GOT3 (cell line): ENCODE data around the gene PCBP3.
"Not testable (repeated sequence)": the region's sequence is repeated elsewhere in the genome, so short reads cannot be mapped to it uniquely, and the experiment has no call there.

Experiments used
- DNase-seq: peaks from one replicate; lab custom pipeline; 2025; ENCODE audit warnings: mixed read lengths; lab: John Stamatoyannopoulos, UW

The PCBP3 gene

DNA sequence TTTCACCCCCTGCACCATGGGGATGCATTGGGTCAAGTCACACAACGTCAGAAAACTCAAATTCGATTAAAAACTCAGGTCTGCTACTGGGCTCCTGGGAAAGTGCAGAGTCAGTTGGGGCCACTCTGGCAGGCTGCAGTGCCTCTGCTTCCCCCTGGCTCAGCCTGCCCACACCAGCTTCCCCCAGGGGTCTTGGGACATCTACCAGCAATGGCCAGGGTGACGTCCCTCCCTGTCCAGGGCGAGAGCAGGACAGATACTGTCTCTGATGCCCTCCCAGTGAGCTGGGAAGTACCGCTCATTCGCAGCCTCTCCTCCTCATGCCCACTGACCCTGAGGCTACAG is 231.9 kb downstream of the PCBP3 start:
- DNase-seq: no peak

DNA sequence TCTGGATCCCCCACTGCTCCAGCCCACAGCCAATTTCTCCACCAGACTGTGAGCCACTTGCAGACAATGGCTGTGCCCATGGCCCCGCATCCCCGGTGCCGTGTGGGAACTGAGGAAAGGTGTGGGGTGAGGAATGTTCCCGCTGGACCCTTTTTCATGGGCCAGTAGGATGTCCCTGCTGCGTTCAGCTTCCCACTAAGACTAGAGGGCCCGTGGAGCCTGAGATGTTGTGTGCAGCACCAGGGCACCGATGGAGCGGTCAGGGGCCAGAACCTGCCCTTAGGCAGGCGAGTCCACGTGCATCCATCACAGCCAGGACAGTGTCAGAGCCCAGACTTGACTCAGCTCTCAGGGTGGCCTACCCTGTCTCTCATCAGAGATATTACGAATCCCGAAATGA is 232.4 kb downstream of the PCBP3 start:
- DNase-seq: no peak

DNA sequence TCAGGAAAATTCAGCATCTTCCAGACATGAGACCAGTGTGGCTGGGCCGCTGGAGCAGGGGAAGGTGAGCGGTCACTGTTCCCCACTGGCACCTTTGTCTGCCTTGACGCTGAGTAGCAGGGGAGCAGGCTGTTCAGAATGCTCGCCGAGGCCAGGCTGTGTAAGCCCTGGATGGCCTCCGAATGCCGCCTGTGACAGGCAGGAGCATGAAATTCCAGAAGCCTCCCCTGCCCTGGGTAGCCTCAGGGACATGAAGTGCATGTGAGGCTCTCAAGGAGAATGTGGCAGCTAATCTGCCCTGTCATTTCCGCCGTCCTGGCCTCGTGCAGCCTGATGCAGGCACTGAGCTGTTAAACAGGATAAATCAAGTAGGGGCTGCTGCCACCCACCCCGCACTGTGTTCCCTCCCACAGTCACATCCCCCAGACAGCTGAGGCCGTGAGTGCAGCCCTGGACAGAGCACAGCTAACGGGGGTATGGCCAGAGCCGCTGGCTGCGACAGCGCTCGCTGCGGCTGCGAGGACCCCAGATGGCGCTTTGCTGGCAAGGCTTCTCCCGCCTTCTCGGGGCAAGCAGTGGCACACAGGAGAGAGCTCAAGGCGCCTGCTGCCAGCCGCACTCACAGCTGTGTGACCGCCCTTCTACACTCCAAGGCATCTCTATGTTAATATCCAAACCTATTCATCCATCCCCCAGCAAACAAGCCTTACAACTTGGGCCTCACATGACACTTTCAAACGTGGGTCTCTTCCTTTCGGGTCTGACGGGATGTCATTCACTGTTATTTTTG is 233.1 kb downstream of the PCBP3 start:
- DNase-seq: no peak

DNA sequence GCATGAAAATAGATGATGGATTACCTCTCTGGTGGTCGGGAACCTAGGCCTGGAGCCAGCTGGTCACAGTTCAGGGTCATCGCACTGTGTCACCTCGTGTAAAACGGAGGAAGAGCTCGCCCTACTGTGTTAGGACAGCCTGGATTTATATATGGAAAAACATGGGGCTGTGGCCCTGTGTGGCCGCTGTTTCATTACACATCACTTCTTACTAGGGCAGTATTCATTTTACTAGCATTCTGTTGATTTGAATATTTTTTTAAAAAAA is 233.6 kb downstream of the PCBP3 start:
- DNase-seq: no peak

DNA sequence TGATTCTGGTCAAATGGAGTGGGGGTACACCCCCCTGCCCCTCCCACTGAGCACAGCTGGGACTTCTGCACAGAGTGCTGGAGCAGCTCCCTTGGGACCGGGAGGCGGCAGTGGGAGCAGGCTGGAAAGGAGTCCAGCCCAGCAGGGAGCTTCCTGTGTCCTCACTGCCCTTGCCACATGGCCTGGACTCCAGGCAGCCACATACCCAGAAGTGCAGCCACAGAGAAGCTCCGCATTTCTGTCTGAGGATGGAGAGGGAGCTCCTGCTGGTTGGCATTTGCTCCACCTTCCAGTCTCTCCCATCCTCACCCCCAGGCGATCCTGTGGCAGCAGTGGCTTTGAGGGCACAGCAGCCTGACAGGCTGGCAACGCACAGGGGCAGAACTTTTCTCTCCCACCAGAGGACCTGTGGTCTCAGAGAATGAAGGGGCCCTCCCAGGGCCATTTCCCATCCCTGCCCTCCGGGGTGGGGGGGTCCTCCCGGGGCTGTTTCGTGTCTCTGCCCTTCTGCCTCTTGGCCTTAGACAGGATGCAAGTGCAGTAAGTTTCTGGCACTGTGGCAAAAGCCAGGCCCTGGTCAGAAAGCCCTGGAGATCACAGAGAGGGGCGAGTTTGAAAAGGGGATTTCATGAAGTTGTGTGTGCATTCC is 234.4 kb downstream of the PCBP3 start:
- no peak for DNase-seq

DNA sequence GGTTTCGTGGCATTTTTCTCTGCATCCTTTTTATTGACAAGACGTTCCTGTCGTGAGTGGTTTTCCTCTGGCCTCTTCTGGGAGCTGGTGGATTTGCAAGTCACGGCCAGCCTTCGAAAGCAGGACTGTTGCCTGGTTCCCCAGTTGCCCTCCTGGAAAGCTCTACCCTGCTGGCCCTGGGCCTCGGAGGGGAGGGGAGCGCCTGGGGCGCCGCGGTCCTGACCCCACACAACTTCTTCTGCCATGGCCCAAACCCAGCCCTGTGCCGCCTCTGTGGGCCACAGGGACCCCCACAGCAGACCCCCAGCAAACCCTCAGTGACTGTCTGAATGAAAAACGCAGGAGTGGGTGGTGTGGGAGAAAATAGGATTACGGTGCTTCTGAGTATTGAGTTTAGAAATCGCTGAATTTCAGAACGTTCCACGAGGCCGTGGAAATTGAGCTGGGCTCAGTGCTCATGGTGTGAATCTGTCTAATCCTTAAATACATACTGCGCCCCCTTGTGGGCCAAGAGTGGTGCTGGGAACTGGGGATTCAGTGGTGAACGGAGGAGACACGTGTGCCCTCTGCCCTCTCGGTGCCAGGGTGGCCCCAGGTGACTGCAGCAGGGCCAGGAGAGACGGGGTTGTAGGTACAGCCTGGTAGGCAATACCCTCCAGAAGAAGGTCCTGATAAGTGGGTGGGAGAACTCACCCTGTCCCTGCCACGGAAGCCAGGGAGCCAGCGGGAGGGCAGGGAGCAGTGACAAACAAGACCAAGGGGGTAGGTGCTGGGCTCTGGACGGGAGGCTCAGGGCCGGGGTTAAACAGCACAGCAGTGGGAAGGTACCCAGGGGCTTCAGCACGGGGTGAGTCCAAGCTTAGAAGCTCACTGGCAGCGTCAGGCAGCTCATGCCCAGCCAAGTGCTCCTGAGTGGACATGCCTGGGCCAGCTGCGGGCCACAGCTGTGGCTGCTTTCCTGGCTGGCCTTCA is 236.9 kb downstream of the PCBP3 start:
- peak; percentile 24 for DNase-seq

DNA sequence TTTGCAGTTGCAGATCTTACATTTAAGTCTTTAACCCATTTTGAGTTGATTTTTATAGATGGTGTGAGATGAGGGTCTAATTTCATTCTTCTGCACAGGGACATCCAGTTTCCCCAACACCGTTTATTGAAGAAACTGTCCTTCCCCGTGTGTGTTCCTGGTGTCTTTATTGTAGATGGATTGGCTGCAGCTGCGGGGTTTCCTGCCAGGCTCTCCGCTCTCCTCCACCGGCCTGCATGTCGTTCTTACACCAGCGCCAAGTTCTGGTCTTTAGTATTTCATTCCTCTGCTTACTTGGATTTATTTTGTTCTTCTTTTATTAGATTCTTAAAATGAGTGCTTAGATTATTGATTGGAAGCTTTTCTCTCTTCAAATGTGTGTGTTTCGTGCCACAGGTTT is 239.1 kb downstream of the PCBP3 start:
- no peak for DNase-seq

DNA sequence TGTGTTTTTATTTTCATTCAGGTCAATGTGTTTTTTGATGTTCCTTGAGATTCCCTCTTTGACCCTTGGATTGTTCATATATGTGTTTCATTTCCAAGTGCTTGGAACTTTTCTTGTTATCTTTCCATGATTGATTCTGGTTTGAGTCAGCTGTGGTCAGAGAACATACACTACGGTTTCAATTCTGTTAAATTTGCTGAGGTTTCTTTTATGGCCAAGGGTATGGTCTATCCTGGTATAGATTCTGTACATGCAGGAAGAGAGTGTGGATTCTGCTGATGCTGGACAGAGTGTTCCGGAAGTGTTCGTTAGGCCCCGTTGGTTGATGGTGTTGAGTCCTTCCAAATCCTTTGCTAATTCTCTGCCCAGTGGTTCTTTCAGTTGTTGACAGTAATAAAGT is 239.6 kb downstream of the PCBP3 start:
- no peak for DNase-seq

DNA sequence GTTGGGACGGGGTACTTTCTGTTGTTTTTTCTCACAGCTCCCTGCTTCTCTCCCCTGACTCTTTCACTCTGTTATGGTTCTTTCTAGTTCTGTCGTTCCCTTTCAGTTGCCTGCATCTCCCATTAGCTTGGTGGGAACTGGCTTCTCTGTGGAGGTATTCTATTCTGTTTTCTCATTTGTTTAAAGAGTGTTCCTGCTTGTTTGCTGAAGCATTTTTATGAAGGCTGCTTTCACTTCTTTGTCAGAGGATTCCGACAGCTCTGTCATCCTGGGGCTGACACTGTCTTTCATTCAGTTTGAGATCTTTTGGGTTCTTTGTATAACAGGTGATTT is 242.0 kb downstream of the PCBP3 start:
- no peak for DNase-seq

DNA sequence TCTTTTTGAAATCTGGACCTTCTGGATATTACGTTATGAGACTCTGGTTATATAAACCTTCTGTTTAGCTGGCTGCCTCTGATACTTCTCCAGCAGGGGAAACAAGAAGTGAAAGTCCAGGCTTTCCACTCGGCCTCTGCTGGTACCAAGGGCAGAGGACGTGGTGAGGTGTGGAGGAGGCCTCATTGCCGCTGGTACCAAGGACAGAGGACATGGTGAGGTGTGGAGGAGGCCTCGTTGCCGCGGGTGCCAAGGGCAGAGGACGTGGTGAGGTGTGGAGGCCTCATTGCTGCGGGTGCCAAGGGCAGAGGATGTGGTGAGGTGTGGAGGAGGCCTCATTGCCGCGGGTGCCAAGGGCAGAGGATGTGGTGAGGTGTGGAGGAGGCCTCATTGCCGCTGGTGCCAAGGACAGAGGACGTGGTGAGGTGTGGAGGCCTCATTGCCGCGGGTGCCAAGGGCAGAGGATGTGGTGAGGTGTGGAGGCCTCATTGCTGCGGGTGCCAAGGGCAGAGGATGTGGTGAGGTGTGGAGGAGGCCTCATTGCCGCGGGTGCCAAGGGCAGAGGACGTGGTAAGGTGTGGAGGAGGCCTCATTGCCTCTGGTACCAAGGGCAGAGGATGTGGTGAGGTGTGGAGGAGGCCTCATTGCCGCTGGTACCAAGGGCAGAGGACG is 242.5 kb downstream of the PCBP3 start:
- DNase-seq: not testable (repeated sequence)

DNA sequence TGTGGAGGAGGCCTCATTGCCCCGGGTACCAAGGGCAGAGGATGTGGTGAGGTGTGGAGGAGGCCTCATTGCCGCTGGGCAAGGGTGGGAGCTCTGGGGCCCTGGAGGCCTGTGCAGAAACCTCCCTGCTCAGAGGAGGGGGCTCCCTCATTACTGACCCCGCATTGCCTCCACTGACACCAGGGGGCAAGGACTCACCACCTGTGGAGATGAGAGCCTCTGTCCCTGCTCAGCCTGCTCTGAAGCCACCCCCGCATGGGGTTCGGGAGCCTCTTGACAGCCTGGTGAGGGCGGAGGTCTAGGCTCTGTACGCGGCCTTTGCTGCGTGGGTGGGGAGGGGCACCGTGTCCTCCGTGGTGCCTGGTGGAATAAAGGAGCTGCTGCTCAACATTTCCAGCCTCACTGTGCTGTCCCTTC is 243.1 kb downstream of the PCBP3 start:
- no peak for DNase-seq

DNA sequence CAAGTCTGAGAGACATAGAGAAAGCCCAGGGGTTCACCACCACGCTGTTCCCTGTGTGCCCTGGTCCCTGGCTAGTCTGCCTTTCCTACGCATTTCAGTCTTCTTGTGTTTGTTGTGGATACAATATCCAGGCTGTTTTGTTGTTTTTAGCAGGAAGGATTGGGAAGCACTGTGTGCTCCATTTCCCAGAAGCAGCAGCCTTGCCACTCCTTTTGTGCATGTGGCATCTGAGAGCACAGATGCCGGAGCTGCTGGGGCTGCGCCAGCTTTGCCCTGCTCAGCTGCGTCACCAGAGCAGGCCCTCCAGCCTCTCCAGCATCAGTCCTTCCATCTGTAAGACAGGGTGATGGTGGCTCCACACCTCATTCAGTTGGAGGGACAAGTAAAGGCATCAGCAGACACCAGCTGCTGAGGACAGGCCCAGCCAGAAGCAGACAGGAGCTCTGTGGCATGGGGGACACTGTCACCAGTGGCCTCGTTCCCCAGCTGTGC is 243.6 kb downstream of the PCBP3 start:
- DNase-seq: no peak

DNA sequence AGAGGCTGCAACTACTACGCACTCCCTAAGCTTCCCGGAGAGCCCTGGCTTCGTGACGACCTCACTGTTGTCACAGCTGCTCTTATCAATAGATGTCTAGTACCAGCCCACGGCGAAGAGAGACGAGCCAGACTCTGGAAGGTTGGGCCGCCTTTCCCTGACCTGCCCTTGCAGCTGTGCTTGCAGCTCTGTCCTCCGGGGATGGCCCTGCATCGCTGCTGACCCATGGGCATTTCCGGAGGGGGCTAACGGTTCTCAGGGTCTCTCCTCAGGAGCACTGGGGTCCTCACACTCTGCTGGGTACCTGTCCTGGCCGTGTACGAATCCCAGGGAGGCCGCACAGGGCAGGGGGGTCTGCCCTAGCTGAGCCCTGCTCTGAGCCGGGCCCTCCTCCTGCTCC is 244.3 kb downstream of the PCBP3 start:
- DNase-seq: no peak

DNA sequence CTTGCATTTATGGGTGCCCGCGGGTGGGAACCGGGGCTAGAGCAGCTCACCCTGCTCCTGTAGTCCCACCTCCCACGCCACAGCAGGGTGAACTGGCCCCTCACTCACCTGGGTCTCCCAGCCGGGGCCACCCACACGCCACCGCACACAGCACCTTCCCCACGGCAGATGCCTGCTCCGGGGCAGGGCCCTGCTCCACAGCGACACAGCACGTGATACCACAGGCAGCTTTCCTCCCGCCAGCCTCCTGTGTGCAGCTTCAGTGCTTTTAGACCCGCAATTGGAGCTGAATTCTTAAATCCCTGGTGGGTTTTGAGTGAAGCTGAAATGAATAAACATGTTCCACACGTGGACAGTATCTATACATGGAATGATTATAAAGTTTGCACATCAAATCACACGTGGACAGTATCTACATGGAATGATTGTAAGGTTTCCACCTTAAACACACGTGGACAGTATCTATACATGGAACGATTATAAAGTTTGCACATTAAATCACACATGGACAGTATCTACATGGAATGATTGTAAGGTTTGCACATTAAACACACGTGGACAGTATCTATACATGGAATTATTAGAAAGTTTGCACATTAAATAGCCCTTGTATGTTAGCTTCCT is 245.0 kb downstream of the PCBP3 start:
- no peak for DNase-seq

DNA sequence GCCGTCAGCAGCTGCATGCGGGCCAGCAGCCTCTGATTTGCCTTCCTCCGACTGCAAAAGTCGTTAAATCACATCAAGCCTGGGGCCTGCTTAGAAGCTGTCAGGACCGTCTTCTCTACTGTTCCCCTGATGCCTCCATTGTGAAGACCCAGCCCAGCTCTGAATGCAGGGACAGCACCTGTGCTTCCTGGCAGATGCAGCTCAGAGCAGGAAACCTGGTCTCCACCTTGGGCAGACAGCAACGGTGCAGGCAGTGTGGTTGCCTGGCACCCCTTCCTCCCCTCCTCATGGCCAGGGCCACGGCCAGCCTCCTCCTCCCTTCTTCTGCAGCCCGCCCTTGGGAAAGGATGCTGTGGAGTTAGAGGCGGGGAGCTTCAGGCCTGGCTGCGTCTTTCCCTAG is 245.7 kb downstream of the PCBP3 start:
- DNase-seq: no peak

DNA sequence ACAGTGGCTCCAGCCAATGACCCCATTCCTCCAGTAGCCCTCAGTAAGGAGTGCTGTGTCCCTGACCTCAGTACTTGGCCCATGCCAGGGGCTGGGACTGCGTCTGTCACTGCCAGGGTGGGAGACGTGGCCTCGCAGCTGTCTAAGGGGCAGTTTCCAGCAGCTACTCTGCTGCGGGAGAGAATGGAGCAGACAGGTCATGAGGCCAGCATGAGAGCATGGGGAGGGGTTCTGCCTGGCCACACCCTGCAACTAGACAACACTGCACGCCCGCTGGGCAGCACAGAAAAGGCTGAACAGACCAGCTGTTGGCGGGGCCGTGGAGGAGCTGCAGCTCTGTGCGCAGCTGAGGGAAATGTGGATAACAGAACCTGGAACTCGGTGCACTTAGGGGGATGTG is 246.4 kb downstream of the PCBP3 start:
- no peak for DNase-seq

DNA sequence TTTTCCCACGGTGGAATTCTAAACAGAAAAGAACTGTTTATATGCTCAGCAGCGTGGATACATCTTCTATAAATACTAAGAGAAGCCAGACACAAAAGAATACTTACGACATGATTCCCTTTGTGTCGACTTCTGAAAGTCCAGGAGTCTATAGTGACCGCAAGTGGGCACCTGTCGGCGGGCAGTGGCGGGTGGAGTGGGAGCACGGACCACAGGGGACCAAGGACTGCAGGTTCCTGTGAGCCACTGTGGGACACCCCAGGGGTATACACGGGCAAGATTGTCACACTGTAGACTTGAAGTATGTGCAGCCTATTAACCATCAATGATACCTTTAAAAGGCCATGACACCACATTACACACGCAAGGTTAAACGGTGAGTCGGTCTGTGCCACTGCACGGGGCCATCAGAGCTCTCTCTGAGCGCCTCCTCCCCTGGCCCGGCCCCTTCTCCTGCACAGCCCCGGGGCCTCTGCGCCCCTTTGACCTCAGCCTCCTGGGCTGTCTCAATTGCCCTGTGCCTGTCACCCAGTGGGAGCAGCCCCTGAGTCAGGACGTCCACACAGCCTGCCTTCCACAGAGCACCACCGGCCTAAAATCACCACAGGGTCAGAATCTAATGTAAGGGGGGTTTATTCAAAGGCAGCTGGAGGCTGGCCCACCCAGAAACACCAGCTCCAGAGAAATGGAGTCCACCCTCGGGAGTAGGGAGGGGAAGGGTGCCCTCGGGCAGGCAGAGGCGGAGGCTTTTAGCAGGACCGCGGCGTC is 248.0 kb downstream of the PCBP3 start:
- no peak for DNase-seq

DNA sequence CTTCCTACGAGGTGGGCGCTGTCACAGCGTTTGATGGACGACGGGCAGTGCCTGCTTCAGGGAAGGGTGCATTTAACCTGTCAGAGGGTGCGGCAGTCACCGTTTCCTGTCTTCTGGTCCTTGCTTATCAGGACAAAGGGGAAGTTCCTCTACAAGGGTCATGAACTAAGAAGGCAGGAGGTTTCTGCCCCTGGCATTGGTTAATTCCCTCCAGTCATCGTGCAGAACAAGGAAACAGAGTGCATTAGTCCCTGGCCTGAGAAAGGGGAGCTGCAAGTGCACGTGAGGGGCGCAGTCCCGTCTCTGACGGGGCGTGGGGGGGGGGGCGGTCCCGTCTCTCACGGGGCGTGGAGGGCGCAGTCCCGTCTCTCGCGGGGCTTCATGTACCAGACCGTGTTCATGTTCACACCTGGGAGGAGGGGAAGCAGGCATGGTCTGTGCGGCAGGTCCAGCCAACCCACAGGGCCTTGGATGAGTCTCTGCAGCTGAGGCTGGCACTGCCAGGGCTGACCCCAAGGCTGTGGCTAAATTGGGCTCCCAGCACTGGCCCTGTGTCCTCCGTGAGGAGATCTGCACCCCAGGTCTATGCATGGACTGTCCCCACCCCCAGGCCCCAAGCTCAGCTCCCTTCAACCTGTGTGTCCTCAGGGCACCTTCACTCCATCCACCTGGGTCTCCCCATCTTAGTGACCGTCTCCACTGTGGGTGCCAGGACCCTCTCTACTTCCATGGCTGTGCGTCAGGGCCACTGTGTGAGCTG is 248.8 kb downstream of the PCBP3 start:
- DNase-seq: no peak

DNA sequence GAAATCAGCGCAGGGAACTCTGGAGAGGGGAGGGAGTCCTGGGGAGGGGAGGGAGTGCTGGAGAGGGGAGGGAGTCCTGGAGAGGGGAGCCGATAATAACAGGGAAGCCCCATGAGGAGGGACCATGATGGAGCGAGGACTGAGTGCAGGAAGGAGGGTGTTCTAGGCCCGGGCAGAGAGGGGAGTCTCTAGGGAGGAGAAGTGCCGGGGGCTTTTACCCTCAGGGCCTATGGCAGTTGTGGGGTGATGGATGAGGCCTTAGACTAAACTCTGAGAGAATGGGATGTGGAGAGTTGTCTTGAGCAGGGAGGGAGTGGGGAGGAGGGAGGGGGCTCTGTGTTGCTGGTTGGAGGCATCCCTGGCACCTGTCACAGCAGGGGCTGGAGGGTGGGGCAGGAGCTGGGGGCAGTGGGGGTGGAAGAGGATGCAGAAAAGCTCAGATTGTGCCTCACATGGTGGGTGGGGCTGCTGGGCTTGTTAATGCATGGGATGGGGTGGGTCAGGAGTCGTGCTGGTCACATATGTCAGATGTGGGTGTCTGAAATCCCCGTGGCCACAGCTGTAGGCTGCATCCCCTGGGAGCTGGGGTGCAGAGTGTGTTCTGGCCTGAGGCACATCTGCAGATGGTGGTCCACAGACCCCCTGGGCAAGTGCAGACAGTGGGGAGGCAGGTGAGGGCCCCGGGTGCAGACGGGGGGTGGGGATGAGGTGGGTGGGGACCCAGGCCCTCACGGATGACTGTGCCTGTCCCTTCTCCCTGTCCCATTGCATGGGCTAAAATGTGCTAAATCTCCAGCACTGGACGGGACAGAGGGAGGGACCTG is 249.6 kb downstream of the PCBP3 start:
- no peak for DNase-seq
